GM04504 (cell line): Measurements from ENCODE around the gene TIGIT.
A peak's percentile ranks its signal among the peaks of the same experiment; 100 is the strongest.
"Not testable (repeated sequence)": the region's sequence is repeated elsewhere in the genome, so short reads cannot be mapped to it uniquely, and the experiment has no call there.

Source experiments
- DNase-seq: peaks from one replicate; pipeline ENCODE4 v3.0.0-alpha.2; 2012; ENCODE audit warnings: low read depth

Gene TIGIT

DNA sequence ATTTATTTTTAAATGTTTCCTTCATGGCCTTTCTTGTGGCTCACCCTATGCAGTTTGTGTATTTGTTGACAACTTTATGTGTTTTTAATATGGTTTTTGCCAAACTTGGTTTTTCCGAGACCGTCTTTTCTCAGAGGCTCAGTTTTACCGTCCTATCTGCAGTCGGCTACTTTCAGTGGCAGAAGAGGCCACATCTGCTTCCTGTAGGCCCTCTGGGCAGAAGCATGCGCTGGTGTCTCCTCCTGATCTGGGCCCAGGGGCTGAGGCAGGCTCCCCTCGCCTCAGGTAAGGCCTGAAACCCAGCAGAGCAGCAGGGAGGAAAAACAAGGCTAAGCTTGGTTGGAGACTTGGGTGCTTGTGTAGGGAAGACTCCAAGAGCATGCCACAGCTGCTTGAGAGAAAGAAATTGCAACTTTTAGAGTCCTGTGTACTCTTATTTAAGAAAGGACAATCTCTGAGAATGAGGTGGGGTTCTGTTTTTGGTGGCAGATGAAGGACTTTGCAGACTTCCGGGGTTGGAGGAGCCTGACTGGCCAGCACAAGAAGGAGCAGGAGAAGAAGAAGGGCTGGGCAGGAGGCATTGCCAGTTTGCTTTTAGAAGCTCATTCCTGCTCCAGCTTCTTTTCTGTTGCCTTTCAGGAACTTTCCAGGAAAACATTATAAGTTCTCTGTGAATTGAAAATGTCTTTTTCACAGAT lies at the start of gene TIGIT:
Gene TIGIT (plus strand): TSS at position 191 of the 698 bp plus-strand sequence. CDS start 34 bp downstream, at position 225.
- no peak for DNase-seq

DNA sequence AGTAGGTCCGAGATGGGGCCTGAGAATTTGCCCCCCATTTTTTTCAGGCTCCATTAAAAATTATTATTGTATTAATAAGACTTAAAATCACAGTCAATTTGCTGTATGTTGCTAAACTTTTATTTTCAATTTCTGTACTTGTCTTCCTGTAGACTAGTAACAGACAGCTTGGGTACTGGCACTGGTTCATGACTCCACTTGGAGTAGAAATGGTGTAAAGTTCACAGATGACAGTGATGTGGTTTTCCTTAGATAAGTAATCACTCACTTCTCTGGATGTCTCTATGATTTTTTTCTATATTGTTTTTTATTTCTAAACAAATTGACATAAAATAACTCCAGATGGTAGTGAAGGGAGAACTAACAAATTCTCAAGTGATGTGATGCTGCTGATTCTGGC lies 40.9 kb upstream of the TIGIT start:
- DNase-seq: no peak

DNA sequence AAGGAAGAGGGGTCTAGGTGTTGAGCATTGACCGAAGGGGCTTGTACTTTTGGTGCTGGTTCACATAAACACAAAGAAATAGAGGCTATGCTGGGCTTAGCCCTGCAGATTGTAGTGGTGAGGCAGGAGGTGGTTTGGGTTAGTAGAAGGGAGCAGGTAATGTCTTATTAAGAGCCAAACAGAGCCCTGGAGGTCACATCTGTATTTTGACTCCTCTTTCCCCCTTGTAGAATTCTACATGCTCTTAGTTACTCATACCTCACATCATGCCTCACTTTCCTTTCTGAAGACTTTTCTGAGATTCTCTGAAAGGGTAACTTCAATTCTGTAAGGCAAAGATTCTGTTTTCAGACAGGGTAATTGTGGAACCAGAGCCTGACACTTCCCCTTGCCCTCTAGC lies 40.3 kb upstream of the TIGIT start:
- no peak for DNase-seq

DNA sequence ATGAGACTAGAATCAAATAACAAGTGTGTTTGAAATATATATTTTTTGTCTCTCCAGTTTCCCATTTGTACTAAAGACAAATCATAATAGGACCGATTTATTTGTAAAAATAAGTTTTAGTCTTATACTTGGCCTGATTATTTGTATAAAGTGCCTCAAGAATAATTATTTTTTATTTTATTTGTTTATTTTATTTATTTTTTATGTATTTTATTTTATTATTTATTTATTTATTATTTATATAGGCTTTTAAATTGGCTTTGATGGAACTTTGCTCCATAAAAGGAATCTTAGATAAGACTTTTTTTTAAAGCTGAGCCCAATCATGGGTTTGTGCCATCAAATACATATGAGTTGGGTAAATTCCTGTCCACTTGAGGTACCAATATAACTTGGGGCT lies 34.3 kb upstream of the TIGIT start:
- DNase-seq: no peak

DNA sequence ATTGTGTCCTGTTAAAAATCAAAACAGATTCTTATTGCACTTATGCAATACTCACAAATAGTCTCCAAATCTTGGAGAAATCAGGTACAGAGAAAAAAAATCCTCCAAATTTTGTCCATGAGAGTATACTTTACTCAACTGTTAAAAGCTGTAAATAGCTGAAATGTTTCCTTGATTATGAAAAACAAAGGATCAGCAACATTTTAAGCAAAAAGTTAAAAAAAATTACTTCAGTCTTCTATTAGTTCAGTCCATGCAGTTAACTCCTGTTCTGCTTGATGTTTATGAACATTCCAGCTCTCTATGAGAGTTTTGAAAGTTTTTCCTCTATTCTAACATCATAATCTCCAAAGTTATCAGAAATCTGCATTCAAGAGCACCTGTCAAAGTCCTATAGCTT lies 33.7 kb upstream of the TIGIT start:
- DNase-seq: no peak

DNA sequence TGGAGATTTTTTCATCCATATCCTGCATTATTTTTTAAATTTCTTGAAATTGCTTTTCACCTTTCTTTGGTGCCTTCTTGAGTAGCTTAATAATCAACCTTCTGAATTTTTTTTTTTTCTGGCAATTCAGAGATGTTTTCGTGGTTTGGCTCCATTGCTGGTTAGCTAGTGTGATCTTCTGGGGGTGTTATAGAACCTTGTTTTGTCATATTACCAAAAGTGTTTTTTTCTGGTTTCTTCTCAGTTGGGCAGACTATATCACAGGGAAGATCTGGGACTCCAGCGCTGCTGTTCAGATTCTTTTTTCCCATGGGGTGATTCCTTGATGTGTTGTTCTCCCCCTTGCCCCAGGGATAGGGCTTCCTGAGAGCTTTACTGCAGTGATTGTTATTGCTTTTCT lies 23.8 kb upstream of the TIGIT start:
- DNase-seq: no peak

DNA sequence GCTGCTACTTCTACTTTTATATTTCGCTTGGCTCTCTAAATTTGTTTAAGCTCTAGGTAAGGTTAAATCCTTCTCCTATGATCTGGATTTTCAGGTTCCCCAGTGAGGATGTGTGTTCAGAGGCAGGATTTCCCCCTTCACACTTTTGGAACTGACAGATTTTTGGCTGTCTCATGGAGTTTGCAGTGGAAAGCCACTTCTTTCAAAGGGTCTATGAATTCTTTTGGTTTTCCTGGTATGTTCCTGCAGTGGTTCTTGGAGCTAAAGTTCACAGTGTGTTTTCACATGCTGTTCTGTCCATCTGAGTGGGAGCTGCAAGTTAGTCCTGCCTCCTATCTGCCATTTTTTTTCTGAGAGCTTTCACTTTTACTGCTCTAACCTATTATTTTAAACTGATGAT lies 21.6 kb upstream of the TIGIT start:
- no peak for DNase-seq

DNA sequence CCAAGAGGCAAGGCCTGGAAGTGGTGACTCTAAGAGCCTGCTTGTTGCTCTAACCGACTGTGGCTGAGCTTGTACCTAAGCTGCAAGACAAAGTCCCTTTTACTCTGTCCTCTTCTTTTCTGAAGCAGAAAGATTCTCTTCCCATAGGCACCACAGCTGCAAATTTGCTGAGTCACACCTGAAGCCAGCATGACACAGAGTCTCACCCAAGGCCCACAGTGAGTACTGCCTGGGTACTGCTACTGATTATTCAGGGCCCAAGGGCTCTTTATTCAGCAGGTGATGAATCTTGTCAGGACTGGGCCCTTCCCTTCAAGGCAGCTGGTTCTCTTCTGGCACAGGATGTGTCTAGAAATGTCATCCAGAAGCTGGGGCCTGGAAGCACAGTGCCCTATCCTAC lies 18.9 kb upstream of the TIGIT start:
- DNase-seq: peak; percentile 25

DNA sequence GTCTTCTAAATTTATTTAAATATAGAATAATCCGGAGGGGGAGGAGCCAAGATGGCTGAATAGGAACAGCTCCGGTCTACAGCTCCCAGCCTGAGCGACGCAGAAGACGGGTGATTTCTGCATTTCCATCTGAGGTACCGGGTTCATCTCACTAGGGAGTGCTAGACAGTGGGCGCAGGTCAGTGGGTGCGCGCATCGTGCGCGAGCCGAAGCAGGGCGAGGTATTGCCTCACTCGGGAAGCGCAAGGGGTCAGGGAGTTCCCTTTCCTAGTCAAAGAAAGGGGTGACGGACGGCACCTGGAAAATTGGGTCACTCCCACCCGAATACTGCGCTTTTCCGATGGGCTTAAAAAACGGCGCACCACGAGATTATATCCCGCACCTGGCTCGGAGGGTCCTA lies 17.0 kb upstream of the TIGIT start:
- DNase-seq: not testable (repeated sequence)

DNA sequence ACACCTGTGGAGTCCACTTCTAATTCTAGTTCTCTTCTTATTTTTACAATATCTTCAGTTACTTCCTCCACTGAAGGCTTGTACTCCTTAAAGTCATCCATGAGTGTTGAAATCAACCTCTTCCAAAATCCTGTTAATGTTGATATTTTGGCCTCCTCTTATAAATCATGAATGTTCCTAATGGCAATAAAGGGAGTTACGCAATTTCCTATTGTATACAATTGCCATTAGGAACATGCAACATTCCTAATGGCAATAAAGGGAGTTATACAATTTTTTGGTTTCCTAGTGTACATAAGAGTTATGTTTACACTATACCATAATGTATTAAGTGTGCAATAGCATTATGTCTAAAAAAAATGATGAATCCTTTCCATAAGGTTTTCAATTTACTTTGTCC lies 9.2 kb upstream of the TIGIT start:
- DNase-seq: no peak

DNA sequence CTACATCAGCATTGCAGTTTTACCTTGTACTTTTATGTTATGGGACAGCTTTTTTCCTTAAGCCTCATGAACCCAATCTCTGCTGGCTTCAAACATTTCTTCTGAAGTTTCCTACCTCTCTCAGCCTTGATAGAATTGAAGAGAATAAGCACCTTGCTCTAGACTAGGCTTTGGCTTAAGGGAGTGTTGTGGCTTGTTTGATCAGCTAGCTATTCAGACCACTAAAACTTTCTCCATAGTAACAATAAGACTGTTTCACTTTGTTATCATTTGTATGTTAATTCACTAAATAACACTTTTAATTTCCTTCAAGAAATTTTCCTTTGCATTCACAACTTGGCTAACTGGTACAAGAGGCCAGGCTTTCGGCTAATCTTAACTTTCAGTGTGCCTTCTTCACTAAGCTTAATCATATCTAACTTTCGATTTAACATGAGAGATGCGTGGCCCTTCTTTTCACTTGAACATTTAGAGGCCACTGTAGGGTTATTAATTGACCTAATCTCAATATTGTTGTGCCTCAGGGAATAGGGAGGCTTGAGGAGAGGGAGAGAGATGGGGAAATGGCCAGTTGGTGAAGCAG lies 8.1 kb upstream of the TIGIT start:
- DNase-seq: no peak

DNA sequence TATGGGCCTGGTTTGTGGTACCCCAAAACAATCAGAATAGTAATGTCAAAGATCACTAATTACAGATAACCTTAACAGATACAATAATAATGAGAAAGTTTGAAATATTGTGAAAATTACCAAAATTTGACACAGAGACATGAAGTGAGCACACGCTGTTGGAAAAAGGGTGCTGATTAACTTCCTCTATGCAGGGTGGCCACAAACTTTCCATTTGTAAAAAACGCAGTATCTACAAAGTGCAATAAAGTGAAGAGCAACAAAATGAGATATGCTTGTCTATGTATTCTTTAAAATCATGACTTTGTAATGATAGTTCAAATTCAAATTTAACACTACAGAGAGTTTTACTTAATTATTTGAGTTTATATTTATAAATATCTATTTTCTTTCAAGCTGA lies 7.6 kb upstream of the TIGIT start:
- DNase-seq: no peak

DNA sequence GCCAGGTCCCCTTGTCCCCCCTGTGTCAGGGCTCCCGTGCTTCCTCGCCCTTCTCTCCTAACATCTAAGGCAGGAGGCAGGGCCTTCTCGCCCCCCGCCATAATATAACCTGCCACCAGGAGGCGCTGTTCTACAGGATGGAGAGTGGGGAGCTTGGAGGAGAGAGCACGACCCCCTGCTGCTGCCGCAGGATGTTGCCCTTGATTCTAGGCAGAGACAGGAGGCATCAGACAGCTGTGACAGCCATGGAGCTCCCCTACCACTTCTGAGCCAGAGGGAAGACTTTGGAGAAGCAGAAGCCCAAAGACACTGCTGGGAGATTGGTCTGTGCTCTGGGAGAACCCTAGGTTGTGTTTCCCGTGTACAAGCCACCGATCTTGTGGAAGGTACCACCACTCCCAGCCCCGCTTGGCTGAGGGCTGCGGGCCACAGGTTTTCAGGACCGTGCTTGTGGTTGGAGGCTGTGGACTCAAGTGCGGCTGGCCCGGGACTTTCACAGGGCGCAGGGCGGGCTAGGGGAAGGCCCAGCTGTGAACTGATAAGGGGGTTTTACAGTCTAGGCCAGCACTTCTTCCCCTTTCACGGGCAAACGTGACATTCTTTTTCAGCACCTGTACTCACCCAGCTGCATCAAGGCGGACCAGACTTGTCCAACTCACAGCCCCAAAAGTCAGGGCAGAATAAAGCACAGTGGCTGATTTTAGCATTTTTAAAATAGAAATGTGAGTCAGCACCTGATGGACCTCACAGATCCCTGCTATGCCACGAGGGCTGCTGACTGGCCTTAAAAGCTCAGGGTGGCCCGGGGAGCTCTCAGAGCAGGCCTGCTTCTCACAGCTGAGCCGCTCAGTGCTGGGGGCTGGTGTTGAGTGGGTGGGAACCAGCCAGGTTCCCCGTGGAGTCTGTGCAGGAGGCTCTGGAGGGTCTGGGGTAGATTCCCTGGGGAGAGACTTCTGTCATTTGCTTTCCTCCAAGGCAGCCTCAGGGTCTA lies 2.6 kb upstream of the TIGIT start:
- DNase-seq: no peak

DNA sequence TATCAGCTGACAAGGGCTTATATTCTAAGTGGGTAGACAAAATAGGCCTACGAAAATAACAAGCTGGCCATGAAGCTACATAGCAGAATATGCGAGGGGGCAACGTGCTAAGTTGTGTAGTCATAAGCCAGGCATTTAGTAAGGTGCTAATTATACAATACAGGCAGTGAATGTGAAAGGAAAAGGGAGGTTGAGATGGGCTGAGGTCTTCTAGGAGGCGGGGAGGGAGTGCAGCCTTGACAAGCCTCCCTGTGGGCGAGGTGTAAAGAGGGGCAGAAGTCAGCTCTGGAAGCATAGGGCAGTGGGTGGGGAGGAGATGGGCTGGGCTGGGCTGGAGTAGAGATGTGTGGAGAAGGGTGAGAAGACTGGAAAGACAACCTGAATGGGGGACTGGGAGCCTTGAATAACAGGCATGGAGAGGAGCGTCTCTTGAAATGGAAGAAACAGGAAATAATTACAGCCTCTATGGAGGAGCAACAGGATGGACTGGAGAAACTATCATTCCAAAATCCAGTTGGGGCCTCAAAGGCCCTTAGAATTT lies 1.2 kb downstream of the TIGIT start:
- DNase-seq: no peak

DNA sequence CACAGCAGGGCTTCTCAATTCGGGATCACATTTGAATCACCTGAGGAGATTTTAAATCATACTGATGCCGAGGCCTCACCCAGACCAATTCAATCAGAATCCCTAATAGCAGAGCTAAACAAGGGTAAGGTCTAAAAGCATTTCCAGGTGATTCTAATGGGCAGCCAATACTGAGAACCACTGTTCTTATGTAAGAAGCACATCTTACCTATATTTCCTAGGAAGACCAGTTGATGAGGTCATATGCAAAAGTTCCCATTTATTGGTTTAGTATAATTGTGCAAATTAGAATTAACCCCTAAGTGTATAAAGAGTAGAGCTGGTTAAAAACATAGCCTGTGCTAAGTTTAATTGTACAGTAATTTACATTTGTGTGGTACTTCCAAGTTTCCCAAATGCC lies 2.1 kb downstream of the TIGIT start:
- DNase-seq: no peak

DNA sequence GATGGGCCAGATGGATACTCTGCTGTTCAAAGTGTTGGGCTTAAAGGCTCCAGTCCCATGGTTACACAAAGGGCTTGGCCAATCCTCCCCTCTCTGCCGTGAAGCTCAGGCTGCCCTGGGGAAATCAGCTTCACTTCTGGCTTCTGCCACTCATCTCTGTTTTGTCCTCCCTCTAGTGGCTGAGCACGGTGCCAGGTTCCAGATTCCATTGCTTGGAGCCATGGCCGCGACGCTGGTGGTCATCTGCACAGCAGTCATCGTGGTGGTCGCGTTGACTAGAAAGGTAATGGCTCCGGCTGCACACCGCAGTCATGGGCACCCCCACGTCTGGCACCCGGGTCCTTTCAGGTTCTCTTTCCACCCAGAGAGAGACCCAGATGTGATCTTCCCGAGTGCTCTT lies 5.6 kb downstream of the TIGIT start:
- DNase-seq: no peak

DNA sequence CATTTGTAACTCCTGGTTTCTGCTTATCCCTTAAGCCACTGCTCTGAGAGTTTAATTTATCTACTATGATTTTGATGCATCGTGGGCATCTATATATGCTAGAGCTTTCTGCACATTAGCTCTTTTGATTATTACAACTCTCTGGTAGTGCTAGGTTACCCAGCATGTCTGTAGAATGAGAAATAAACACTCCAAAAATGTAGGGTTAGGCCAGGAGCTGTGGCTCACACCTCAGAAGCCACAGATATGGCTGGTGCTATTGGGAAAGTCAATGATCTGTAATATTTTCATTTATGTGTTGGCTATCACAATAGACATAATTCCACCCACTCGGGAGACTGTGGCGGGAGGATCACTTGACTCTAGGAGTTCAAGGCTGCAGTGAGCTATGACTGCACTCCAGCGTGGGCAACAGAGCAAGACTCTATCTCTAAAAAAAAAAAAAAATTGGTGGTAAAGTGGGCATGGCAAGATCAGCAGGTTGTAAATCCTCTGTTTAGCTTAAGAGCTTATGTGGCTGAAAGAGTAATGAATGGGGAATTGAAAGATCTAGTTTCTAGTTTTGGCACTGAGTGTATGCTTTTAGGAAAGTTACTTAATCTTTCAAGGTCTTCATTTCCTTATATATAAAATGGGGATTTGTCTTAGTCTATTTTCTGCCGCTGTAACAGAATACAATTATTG lies 6.3 kb downstream of the TIGIT start:
- no peak for DNase-seq

DNA sequence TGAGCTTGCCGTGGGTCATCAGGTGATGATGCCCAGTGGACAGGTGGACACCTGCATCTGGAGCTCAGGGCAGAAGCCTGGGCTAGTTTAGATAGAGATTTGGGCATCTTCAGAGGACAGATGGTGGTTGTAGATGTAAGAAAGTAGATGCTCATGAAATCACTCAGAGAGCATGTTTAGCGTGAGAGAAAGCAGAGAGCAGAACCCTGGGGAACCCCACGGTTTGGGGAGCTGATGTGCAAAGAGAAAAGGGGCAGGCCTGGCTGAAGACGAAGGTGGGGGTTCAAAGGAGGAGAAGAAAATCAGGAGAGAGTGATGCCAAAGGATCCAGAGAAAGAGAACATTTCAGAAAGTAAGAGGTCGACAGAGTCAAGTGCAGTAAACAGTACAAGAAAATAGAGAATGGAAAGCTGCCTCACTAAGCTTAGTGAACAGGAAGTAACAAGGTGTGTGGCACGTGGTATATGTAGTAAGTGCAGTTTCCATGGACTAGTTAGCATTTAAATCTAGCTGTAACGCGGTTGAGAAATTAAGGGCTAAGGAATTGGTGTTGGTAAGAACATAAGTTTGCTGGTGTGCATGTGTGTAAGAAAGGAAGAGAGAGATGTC lies 13.5 kb downstream of the TIGIT start:
- no peak for DNase-seq

DNA sequence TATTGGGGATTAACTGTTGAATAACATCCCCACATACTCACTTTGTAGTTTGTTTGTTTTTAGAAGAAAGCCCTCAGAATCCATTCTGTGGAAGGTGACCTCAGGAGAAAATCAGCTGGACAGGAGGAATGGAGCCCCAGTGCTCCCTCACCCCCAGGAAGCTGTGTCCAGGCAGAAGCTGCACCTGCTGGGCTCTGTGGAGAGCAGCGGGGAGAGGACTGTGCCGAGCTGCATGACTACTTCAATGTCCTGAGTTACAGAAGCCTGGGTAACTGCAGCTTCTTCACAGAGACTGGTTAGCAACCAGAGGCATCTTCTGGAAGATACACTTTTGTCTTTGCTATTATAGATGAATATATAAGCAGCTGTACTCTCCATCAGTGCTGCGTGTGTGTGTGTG lies 14.0 kb downstream of the TIGIT start:
- DNase-seq: no peak

DNA sequence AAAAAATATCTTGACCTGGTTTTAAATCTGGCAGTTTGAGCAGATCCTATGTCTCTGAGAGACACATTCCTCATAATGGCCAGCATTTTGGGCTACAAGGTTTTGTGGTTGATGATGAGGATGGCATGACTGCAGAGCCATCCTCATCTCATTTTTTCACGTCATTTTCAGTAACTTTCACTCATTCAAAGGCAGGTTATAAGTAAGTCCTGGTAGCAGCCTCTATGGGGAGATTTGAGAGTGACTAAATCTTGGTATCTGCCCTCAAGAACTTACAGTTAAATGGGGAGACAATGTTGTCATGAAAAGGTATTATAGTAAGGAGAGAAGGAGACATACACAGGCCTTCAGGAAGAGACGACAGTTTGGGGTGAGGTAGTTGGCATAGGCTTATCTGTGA lies 14.5 kb downstream of the TIGIT start:
- no peak for DNase-seq

DNA sequence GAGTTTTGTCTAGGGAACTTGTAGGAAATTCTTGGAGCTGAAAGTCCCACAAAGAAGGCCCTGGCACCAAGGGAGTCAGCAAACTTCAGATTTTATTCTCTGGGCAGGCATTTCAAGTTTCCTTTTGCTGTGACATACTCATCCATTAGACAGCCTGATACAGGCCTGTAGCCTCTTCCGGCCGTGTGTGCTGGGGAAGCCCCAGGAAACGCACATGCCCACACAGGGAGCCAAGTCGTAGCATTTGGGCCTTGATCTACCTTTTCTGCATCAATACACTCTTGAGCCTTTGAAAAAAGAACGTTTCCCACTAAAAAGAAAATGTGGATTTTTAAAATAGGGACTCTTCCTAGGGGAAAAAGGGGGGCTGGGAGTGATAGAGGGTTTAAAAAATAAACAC lies 15.0 kb downstream of the TIGIT start:
- DNase-seq: no peak

DNA sequence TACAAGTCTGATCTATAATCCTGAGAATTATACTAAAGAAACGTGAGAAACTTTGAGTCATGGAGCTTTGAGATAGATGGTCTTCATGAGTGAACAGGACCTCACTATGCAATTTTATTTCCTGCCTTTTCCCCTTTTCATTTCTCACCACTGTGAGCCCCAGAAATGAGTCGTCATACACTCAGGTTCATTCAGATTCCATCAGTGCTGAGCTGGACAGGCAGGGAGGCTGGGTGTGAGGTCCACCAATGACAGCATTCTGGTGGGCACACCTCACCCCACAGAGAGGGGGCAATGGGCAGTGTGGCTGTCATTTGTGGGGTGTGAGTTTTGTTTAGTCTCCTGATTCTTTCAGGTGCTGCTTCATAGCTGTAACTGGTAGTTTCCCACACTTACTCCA lies 16.9 kb downstream of the TIGIT start:
- no peak for DNase-seq
